NCI-H82 (cell line): ENCODE results near the gene PRRX1.

Experiments
- DNase-seq: peaks from one replicate; lab custom pipeline; 2025; lab: John Stamatoyannopoulos, UW

Gene PRRX1

GRCh38 chr1:170664828-170665612 is 1.1 kb downstream of the PRRX1 start:
- peak; percentile 33 for DNase-seq

GRCh38 chr1:170665629-170666028 is 1.7 kb downstream of the PRRX1 start:
- DNase-seq: no peak

- DNase-seq: no peak
These were observed 2.8 kb downstream of the PRRX1 start for GRCh38 chr1:170666541-170667254.

- no peak for DNase-seq
These were observed 4.5 kb downstream of the PRRX1 start for GRCh38 chr1:170668209-170669106.

- no peak for DNase-seq
These were observed 5.1 kb downstream of the PRRX1 start for GRCh38 chr1:170669107-170669445.

- no peak for DNase-seq
These were observed 5.9 kb downstream of the PRRX1 start for GRCh38 chr1:170669586-170670530.

- DNase-seq: no peak
These were observed 7.1 kb downstream of the PRRX1 start for GRCh38 chr1:170670802-170671628.

GRCh38 chr1:170671629-170671963 is 7.7 kb downstream of the PRRX1 start:
- no peak for DNase-seq

GRCh38 chr1:170672316-170672715 is 8.4 kb downstream of the PRRX1 start:
- DNase-seq: no peak

- no peak for DNase-seq
These were observed 10.3 kb downstream of the PRRX1 start for GRCh38 chr1:170674239-170674638.

GRCh38 chr1:170674986-170675385 is 11.1 kb downstream of the PRRX1 start:
- DNase-seq: no peak

- no peak for DNase-seq
These were observed 11.9 kb downstream of the PRRX1 start for GRCh38 chr1:170675865-170676264.

- DNase-seq: no peak
These were observed 12.7 kb downstream of the PRRX1 start for GRCh38 chr1:170676628-170677027.

- DNase-seq: no peak
These were observed 14.2 kb downstream of the PRRX1 start for GRCh38 chr1:170678027-170678600.

GRCh38 chr1:170680428-170680827 is 16.5 kb downstream of the PRRX1 start:
- DNase-seq: no peak

- DNase-seq: no peak
These were observed 18.2 kb downstream of the PRRX1 start for GRCh38 chr1:170682169-170682568.

GRCh38 chr1:170682809-170683208 is 18.9 kb downstream of the PRRX1 start:
- no peak for DNase-seq

GRCh38 chr1:170685166-170685565 is 21.2 kb downstream of the PRRX1 start:
- no peak for DNase-seq

- DNase-seq: no peak
These were observed 22.4 kb downstream of the PRRX1 start for GRCh38 chr1:170686291-170686690.

- DNase-seq: no peak
These were observed 23.7 kb downstream of the PRRX1 start for GRCh38 chr1:170687621-170688020.
